Spleen (tissue), 7 donors: ENCODE data around the gene OR14K1.

Source experiments
- CTCF ChIP-seq, 11 experiments: fragments of 200-600 bp in 7 of 11; fragments of 450-650 bp in 4 of 11; sonication (generic) in 4 of 11; IDR thresholded peaks in 8 of 11; conservative IDR thresholded peaks in 3 of 11; 1 replicate in 7 of 11; 2 replicates in 4 of 11; pipeline versions ENCODE4 v1.4.0 to v1.8.0; 2016 to 2021; ENCODE audit warnings: antibody characterized with exemption in 11 of 11, inconsistent platforms in 4 of 11, mild to moderate bottlenecking in 1 of 11
- POLR2A ChIP-seq, 3 donors: fragments of 450-650 bp; IDR thresholded peaks; one replicate each; pipeline ENCODE4 v1.5.1; 2017; ENCODE audit warnings: antibody characterized with exemption in 3 of 3, mild to moderate bottlenecking in 1 of 3
- donor health status: DM: no; HTN: no; CAD: no; lungs with moderate emphysema.
- donor health status: DM: no; HTN: no; CAD: no.
- donor health status: DM: no; HTN: no; CAD: no.

- TF ChIP-seq CTCF (IDR thresholded peaks at IDR 0.05 in 8 of 11, conservative IDR thresholded peaks at IDR 0.05 in 3 of 11) (no peak), POLR2A (IDR thresholded peaks at IDR 0.05) (no peak)
These were observed at the start of gene OR14K1 for GRCh38 chr1:247738315-247738714.
